ENCODE data around the gene AGAP9. TPM values are rescaled to one million over a fixed set of nuclear protein-coding genes. Genes with fewer than 3 reads are reported as not detected.
"Not testable (repeated sequence)": the region's sequence is repeated elsewhere in the genome, so short reads cannot be mapped to it uniquely, and the experiment has no call there.

AGAP9 gene
- total and polyA plus RNA-seq, 2 of the 8 experiments (the other 6 are each of a cell fraction or from before 2014, with no cell fraction given), result 7.2 to 9.3 TPM

GRCh38 chr10:47482367-47482766 lies 41.1 kb downstream of the AGAP9 start:
- FAIRE-seq; H4K5ac ChIP-seq (ENCODE audit: insufficient read length, low read depth, low read length); H3K36me3 ChIP-seq (ENCODE audit: control insufficient read depth in 2 of 4, insufficient read depth in 4 of 4, low read length in 3 of 4); H4K91ac ChIP-seq (replicated peaks; ENCODE audit: insufficient read length, low read length); H3K23ac ChIP-seq (ENCODE audit: insufficient read length); H3K18ac ChIP-seq (ENCODE audit: extremely low read depth, low read length); H3K9me3 ChIP-seq (ENCODE audit: insufficient read depth in 2 of 2, low read depth in 1 of 2, low read length in 1 of 2); DNase-seq (ENCODE audit: low read depth in 1 of 2, low spot score in 2 of 2); H2BK20ac ChIP-seq (ENCODE audit: low read length); H3K9ac ChIP-seq (replicated peaks in 1 of 4; ENCODE audit: extremely low read depth in 1 of 4, low read depth in 3 of 4, low read length in 3 of 4); H3K79me1 ChIP-seq (ENCODE audit: low read depth, low read length); H3K4ac ChIP-seq (replicated peaks; ENCODE audit: insufficient read length, low read depth, low read length); H2AK5ac ChIP-seq (ENCODE audit: low read depth, low read length); H3K4me1 ChIP-seq (replicated peaks in 1 of 4; ENCODE audit: control insufficient read depth in 3 of 4, insufficient read depth in 4 of 4, low read length in 3 of 4); H3K4me3 ChIP-seq (ENCODE audit: extremely low read depth in 1 of 4, insufficient read depth in 2 of 4, low read depth in 3 of 4, low read length in 4 of 4); H2BK12ac ChIP-seq (ENCODE audit: low read depth, low read length); H2AFZ ChIP-seq (ENCODE audit: low read length); H3K23me2 ChIP-seq (ENCODE audit: low read depth, low read length); H2BK120ac ChIP-seq (replicated peaks; ENCODE audit: low read depth, low read length); H4K20me1 ChIP-seq (replicated peaks in 1 of 2; ENCODE audit: control insufficient read depth in 1 of 2, insufficient read depth in 2 of 2, low read length in 2 of 2); CTCF ChIA-PET (ENCODE audit: partially characterized antibody); H2BK15ac ChIP-seq (ENCODE audit: low read length); H3K27ac ChIP-seq (ENCODE audit: low read depth, low read length); H3K4me2 ChIP-seq (ENCODE audit: insufficient read depth in 1 of 2, low read depth in 2 of 2, low read length in 2 of 2); H3K14ac ChIP-seq (ENCODE audit: insufficient read length); H3K27me3 ChIP-seq (replicated peaks in 1 of 4; ENCODE audit: control insufficient read depth in 3 of 4, extremely low read depth in 1 of 4, insufficient read depth in 3 of 4, low read length in 3 of 4); H4K8ac ChIP-seq (ENCODE audit: extremely low read depth, insufficient read depth, low read length); H3K56ac ChIP-seq (replicated peaks; ENCODE audit: insufficient read length, low read depth, low read length); H2BK5ac ChIP-seq (ENCODE audit: low read depth, low read length); POLR2A ChIA-PET (ENCODE audit: partially characterized antibody); H3K79me2 ChIP-seq (ENCODE audit: control insufficient read depth in 1 of 2, insufficient read depth in 2 of 2, low read length in 2 of 2): not testable (repeated sequence)
- no CpG with 5 or more reads among the region's 1 CpG for WGBS, 2 experiments (ENCODE audit: extremely low coverage in 1 of 2, insufficient coverage in 1 of 2, insufficient read length in 1 of 2, insufficient replicate concordance in 2 of 2, low coverage in 1 of 2, low lambda C conversion rate in 2 of 2, missing lambda C conversion rate in 1 of 2)

- H4K91ac ChIP-seq (replicated peaks; ENCODE audit: insufficient read length, low read length); H2BK120ac ChIP-seq (replicated peaks; ENCODE audit: low read depth, low read length); H4K8ac ChIP-seq (ENCODE audit: extremely low read depth, insufficient read depth, low read length); CTCF ChIA-PET (ENCODE audit: partially characterized antibody); H3K9me3 ChIP-seq (ENCODE audit: insufficient read depth in 2 of 2, low read depth in 1 of 2, low read length in 1 of 2); H3K36me3 ChIP-seq (ENCODE audit: control insufficient read depth in 2 of 4, insufficient read depth in 4 of 4, low read length in 3 of 4); H3K27ac ChIP-seq (ENCODE audit: low read depth, low read length); H2AFZ ChIP-seq (ENCODE audit: low read length); H3K9ac ChIP-seq (replicated peaks in 1 of 4; ENCODE audit: extremely low read depth in 1 of 4, low read depth in 3 of 4, low read length in 3 of 4); H3K79me2 ChIP-seq (ENCODE audit: control insufficient read depth in 1 of 2, insufficient read depth in 2 of 2, low read length in 2 of 2); H4K20me1 ChIP-seq (replicated peaks in 1 of 2; ENCODE audit: control insufficient read depth in 1 of 2, insufficient read depth in 2 of 2, low read length in 2 of 2); H3K23me2 ChIP-seq (ENCODE audit: low read depth, low read length); H2BK20ac ChIP-seq (ENCODE audit: low read length); H4K5ac ChIP-seq (ENCODE audit: insufficient read length, low read depth, low read length); H3K18ac ChIP-seq (ENCODE audit: extremely low read depth, low read length); H3K14ac ChIP-seq (ENCODE audit: insufficient read length); H2BK12ac ChIP-seq (ENCODE audit: low read depth, low read length); H2BK15ac ChIP-seq (ENCODE audit: low read length); H3K4me3 ChIP-seq (ENCODE audit: extremely low read depth in 1 of 4, insufficient read depth in 2 of 4, low read depth in 3 of 4, low read length in 4 of 4); H3K4ac ChIP-seq (replicated peaks; ENCODE audit: insufficient read length, low read depth, low read length); DNase-seq (ENCODE audit: low read depth in 1 of 2, low spot score in 2 of 2); H2BK5ac ChIP-seq (ENCODE audit: low read depth, low read length); H3K56ac ChIP-seq (replicated peaks; ENCODE audit: insufficient read length, low read depth, low read length); H3K79me1 ChIP-seq (ENCODE audit: low read depth, low read length); FAIRE-seq; H3K27me3 ChIP-seq (replicated peaks in 1 of 4; ENCODE audit: control insufficient read depth in 3 of 4, extremely low read depth in 1 of 4, insufficient read depth in 3 of 4, low read length in 3 of 4); H3K4me1 ChIP-seq (replicated peaks in 1 of 4; ENCODE audit: control insufficient read depth in 3 of 4, insufficient read depth in 4 of 4, low read length in 3 of 4); POLR2A ChIA-PET (ENCODE audit: partially characterized antibody); H3K4me2 ChIP-seq (ENCODE audit: insufficient read depth in 1 of 2, low read depth in 2 of 2, low read length in 2 of 2); H2AK5ac ChIP-seq (ENCODE audit: low read depth, low read length); H3K23ac ChIP-seq (ENCODE audit: insufficient read length): not testable (repeated sequence)
- WGBS, 2 experiments (ENCODE audit: extremely low coverage in 1 of 2, insufficient coverage in 1 of 2, insufficient read length in 1 of 2, insufficient replicate concordance in 2 of 2, low coverage in 1 of 2, low lambda C conversion rate in 2 of 2, missing lambda C conversion rate in 1 of 2), result 80% methylated on average over 1 of the region's 6 CpGs; no CpG with 5 or more reads in 1 of the 2 experiments
These were observed 41.7 kb downstream of the AGAP9 start for GRCh38 chr10:47481768-47482181.
